NT2/D1 (cell line): Measurements from ENCODE around the gene RIMBP2.

Experiments used
- SUZ12 ChIP-seq: IDR thresholded peaks from 2 replicates; pipeline ENCODE4 v1.6.1; 2011; ENCODE audit not compliant: insufficient read length, insufficient read depth; ENCODE audit errors: extremely low read depth
- YY1 ChIP-seq: IDR thresholded peaks from 2 replicates; pipeline ENCODE4 v1.6.1; 2011; ENCODE audit not compliant: insufficient read length, insufficient read depth
- ZNF274 ChIP-seq: IDR thresholded peaks from 2 replicates; pipeline ENCODE4 v1.6.1; 2011; ENCODE audit warnings: mild to moderate bottlenecking, low read depth, low read length

GRCh38 chr12:130511285-130511684, 204.8 kb downstream of the RIMBP2 start:
- TF ChIP-seq YY1 (no peak), SUZ12 (no peak), ZNF274 (no peak)
